Activated CD4-positive, alpha-beta T cell treated with anti-CD3 and anti-CD28 coated beads, Interleukin-2, amount 10 ng/mL, durations not matched to agents 24 days and 14 days (primary cell): ENCODE measurements around the gene KRT25. TPM values are rescaled to one million over a fixed set of nuclear protein-coding genes. Genes with fewer than 3 reads are reported as not detected.
A peak's percentile ranks its signal among the peaks of the same experiment; 100 is the strongest.

Experiments
- DNase-seq: peaks from one replicate; pipeline ENCODE4 v3.0.0; 2022
- H3K27ac Mint-ChIP-seq: one replicate; pipeline ENCODE4 v1.8.0; 2022; ENCODE audit warnings: mild to moderate bottlenecking, mixed read lengths
- H3K27me3 Mint-ChIP-seq: one replicate; pipeline ENCODE4 v1.8.0; 2022; ENCODE audit warnings: mixed read lengths
- H3K36me3 Mint-ChIP-seq: one replicate; pipeline ENCODE4 v1.8.0; 2022; ENCODE audit warnings: low read depth, mild to moderate bottlenecking, mixed read lengths
- H3K4me1 Mint-ChIP-seq: one replicate; pipeline ENCODE4 v1.8.0; 2021; ENCODE audit warnings: mixed read lengths
- H3K4me3 Mint-ChIP-seq: one replicate; pipeline ENCODE4 v1.8.0; 2022; ENCODE audit warnings: mild to moderate bottlenecking, moderate library complexity, mixed read lengths
- H3K9me3 Mint-ChIP-seq: one replicate; pipeline ENCODE4 v1.8.0; 2021; ENCODE audit warnings: mixed read lengths
- intact Hi-C: fragments of 100-400 bp; cut with micrococcal nuclease; formaldehyde crosslinking; loops from one replicate; pipeline ENCODE4 v1.15.1; 2023
- total RNA-seq: library from RNA; stranded (reverse); gene quantifications from 2 replicates; pipeline ENCODE4 v1.2.3, GENCODE V29; 2022

Gene KRT25
- total RNA-seq, 1 donor from 2014 or later, result not detected

- Mint-ChIP-seq H3K4me1 (no peaks in the 10 kb centered on the region), H3K9me3 (no peaks in the 10 kb centered on the region), H3K4me3 (no peak overlapping the region), H3K27me3 (peaks cover 44% of the 10 kb centered on the region), H3K36me3 (no peaks in the 10 kb centered on the region), H3K27ac (no peak overlapping the region)
- intact Hi-C loops, result no loop called here
- DNase-seq, result peak; percentile 48
Measured at GRCh38 chr17:40699371-40699770, 55.8 kb downstream of the KRT25 start.

Other genes with a start within 250 kb of the KRT25 start
- 217 and 220 TPM in 2 replicates for gene CCR7, start 189.9 kb downstream of the KRT25 start, total RNA-seq
- 122 and 125 TPM in 2 replicates for gene SMARCE1, start 107.5 kb downstream of the KRT25 start, total RNA-seq
- gene KRT222, start 90.2 kb downstream of the KRT25 start, total RNA-seq, result not detected in 2 replicates
- gene KRT24, start 51.6 kb downstream of the KRT25 start, total RNA-seq, result not detected in 2 replicates
- gene KRT26, start 16.9 kb upstream of the KRT25 start, total RNA-seq, result not detected in 2 replicates
- gene KRT27, start 27.2 kb upstream of the KRT25 start, total RNA-seq, result not detected in 2 replicates
- not detected in 2 replicates for gene KRT28, start 44.6 kb upstream of the KRT25 start, total RNA-seq
- 26.4 and 27.8 TPM in 2 replicates for gene KRT10, start 67.3 kb upstream of the KRT25 start, total RNA-seq
- gene KRT12, start 111.9 kb upstream of the KRT25 start, total RNA-seq, result not detected in 2 replicates
- not detected in 2 replicates for gene KRT20, start 129.9 kb upstream of the KRT25 start, total RNA-seq
- gene KRT23, start 182.3 kb upstream of the KRT25 start, total RNA-seq, result not detected in 2 replicates
- gene KRT39, start 211.6 kb upstream of the KRT25 start, total RNA-seq, result not detected in 2 replicates
- gene KRT40, start 229.0 kb upstream of the KRT25 start, total RNA-seq, result not detected in 2 replicates
- not detected in 2 replicates for gene KRTAP3-3, start 238.8 kb upstream of the KRT25 start, total RNA-seq
- gene KRTAP3-2, start 244.6 kb upstream of the KRT25 start, total RNA-seq, result not detected in 2 replicates